HG03469 (cell line): ENCODE measurements around the gene ENO4.

Experiments used
- ATAC-seq: cut with Tn5 transposase; IDR thresholded peaks from one replicate; pipeline ENCODE4 v1.9.1; 2021; ENCODE audit warnings: mild to moderate bottlenecking, moderate library complexity, moderate number of reproducible peaks; ENCODE audit not compliant: unreplicated experiment

The ENO4 gene

DNA sequence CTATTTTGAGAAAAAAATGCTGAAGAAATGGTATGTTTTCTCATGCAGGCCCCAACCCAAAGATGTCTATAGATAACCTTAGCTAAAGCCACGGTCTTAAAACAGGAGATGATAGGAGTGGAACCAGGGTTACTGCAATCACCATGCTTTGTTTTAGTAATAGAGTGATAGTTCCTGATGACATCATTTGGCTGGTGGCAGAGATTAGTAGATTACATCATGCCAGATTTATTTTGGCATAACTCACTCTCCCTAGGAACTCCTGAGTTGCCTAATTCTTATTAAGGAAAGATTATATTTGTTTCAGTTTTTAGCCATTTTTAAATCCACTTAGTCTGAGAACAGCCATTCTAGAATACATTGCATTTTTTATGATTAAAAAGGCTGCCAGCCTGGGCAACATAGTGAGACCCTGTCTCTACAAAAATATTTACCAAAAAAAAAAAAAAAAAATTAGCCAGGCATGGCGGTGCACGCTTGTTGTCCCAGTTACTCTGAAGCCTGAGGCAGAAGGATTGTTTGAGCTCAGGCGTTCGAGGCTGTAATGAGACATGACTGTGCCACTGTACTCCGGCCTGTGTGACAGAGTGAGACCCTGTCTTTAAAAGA, 17.8 kb downstream of the ENO4 start:
- no peak for ATAC-seq

DNA sequence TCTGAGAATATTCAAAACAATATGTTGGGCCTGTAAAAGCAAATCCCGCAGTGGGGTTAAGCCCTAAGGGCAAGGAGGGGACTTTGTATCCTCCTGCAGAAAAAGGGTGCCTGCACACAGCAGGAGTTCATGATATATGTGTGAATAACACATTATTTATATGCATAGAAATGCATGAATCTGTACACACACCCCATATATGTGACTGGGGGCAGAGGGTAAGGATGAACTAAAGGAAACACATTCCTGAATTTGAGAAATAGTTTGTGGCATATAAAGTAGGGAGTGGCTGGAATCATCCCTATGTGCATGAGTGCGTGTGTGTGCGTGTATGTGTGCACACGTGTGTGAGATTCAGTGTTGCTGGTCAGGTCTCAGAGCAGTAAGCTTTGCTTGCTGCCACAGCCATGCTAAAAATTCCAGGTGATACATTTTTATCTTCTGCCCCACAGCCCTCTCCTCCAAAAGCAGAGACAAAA, 18.9 kb downstream of the ENO4 start:
- no peak for ATAC-seq

- no peak for ATAC-seq
Observed at GRCh38 chr10:116868722-116869121, 19.4 kb downstream of the ENO4 start.

- no peak for ATAC-seq
Observed at GRCh38 chr10:116870949-116871348, 21.6 kb downstream of the ENO4 start.

- ATAC-seq = no peak
Observed at GRCh38 chr10:116873134-116873533, 23.8 kb downstream of the ENO4 start.

- ATAC-seq = no peak
Observed at GRCh38 chr10:116875897-116876296, 26.6 kb downstream of the ENO4 start.

- no peak for ATAC-seq
Observed at GRCh38 chr10:116877391-116877790, 28.1 kb downstream of the ENO4 start.

DNA sequence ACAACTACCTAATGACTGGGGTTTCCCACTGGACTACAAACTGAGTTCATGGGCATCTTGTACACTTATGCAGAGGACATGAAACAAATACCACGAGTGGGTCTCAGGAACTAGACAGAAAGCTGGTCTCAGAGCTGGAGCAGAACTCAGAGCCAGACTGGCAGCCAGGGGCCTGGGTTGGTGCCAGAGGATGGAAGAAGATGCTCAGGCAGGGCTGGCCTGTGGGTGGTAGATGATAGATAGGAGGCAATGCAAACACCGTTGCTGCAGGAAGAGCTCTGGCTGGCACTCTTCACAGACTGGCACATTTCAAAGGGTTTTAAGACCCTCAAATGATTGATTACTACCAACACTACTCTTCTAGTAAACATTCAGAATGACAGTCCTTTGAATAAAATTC, 28.8 kb downstream of the ENO4 start:
- ATAC-seq = no peak

- no peak for ATAC-seq
Observed at GRCh38 chr10:116879817-116880216, 30.5 kb downstream of the ENO4 start.

- ATAC-seq = no peak
Observed at GRCh38 chr10:116880716-116881482, 31.6 kb downstream of the ENO4 start.

- no peak for ATAC-seq
Observed at GRCh38 chr10:116882639-116883038, 33.3 kb downstream of the ENO4 start.

DNA sequence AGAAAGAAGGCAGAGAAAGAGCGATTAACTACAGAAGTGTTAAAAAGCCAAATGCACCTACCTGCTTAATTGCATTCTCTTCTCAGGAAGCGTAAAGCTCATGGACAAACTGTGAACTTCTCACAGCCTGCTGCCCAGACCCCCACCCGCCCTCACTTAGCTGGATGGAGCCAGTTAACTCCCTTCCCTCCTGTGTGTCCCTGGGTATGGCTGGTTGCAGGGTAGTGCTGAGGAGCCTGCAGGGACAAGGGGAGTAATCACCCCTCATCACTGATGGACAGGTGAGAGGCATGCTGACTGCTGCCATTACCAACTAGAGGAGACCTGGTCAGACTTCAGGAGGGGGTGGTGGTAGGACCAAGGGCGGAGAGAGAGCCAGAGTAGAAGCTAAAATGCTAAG, 37.5 kb downstream of the ENO4 start:
- no peak for ATAC-seq

DNA sequence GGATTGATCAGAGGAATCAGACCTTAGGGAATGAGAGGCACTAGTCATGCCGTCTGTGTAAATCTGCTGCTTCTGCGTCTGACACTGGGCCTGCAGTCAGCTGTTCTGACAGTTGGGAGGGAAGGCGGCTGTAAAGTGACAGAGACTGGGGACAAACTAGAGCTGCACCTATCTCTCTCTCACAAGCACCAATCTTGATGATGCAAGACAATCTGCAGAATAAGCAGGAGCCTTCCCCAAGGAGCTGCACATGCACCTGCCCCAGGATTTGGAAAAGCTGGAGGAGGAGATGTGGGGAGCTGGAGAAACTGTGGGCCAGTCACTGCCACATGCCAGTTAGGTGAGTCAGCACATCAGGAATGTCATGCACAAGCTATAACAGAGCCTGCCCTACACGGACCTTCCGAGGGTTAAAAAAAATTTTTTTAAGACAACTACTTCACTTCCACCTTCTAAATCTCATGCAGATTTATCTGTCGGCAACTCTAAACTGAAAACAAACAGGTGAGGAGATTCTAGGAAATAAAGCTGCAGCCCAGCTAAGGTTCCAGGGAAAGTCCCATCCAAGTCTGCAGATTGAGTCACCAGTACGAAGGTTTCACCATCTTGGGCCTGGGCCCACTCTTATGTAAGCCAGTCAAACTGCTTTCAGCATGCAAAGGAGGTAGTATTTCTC, 39.2 kb downstream of the ENO4 start:
- no peak for ATAC-seq

DNA sequence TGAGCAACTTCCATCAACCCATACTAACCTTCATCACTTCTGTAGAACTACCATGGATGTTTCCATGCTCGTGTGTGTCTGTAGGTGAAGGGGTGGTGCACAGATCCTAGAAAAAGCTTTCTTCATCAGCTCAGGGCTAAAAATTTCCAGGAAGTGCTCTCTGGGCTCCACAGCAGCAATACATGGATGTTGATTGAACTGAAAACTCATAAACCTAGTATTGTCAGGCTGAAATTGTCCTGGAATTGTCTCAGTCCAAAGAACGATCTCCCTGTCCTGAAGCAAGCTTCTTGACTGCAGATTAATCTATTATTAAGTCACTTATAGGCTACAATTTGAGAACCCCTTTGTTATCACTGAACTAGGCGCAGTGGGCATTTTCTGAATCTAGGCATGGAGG, 39.8 kb downstream of the ENO4 start:
- no peak for ATAC-seq

GRCh38 chr10:116891208-116891607, 41.9 kb downstream of the ENO4 start:
- no peak for ATAC-seq

- no peak for ATAC-seq
Observed at GRCh38 chr10:116892907-116893685, 43.8 kb downstream of the ENO4 start.

DNA sequence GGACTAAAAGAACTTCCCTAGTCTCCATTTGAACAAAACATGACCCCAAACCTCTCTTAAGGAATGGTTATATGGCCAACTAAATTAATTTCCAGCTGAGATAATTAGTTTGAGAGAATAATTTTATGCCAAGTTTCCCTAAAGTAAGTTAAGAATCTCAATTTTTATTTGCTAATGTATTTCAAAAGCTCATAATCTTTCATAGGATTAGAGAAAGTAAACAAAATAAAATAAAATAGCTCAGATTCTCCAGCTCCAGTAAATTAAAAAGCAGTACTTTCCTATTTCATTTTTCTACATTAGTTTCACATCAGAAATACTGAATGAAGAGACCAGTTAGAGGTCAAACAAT, 44.4 kb downstream of the ENO4 start:
- no peak for ATAC-seq

- no peak for ATAC-seq
Observed at GRCh38 chr10:116899626-116900025, 50.3 kb downstream of the ENO4 start.

DNA sequence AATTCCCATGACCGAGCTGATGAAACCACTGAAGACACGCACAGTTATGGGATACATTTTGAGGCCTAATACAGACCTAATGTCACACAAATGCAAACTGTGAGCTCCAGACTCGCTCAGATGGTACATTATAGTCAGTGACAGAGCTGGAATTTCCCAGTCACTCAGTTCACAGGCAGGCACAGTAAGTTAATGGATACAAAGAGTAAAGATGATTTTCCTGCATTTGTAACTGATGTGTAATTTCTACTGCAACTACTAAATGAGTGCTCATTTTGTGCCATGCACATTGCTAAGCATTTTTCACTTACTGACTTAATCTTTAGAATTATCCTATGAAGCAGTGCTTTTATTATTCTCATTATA, 56.5 kb downstream of the ENO4 start:
- ATAC-seq = no peak

GRCh38 chr10:116907245-116907987, 58.1 kb downstream of the ENO4 start:
- no peak for ATAC-seq

DNA sequence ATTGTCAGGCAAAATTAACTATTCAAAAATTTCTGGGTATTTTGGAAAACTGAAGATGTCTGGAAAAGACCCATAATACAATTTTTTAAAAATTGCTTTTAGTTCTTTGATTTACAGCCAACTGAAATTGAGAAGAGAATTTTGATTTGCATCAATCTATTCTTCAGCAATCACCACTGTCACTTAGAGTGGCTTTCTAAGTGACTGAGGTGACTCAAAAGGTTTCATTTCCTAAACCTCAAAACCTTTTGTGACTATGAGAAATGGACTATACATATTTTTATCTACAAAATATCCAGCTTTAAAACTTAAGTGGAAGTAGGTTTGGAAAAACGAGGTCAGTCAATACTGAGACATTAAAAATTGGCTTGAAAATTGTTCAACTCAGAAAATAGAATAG, 60.0 kb downstream of the ENO4 start:
- no peak for ATAC-seq
